H9 (cell line): ENCODE measurements around the gene PALD1. TPM values are rescaled to one million over a fixed set of nuclear protein-coding genes. Genes with fewer than 3 reads are reported as not detected.
A peak's percentile ranks its signal among the peaks of the same experiment; 100 is the strongest.

Experiments
- DNase-seq: peaks from one replicate; pipeline ENCODE4 v3.0.0-alpha.2; 2017
- H2AFZ ChIP-seq: one replicate; pipeline ENCODE4 v1.6.1; 2013; ENCODE audit warnings: mild to moderate bottlenecking, low read length, control low read depth, moderate library complexity
- H2AK5ac ChIP-seq: 2 replicates; pipeline ENCODE4 v1.6.1; 2013; ENCODE audit warnings: low read length, control low read depth, mixed read lengths; ENCODE audit not compliant: insufficient read length
- H2BK120ac ChIP-seq: one replicate; pipeline ENCODE4 v1.6.1; 2013; ENCODE audit warnings: low read depth, mild to moderate bottlenecking, low read length, control low read depth, inconsistent platforms; ENCODE audit not compliant: poor library complexity, severe bottlenecking
- H2BK12ac ChIP-seq: 2 replicates; pipeline ENCODE4 v1.6.1; 2013; ENCODE audit warnings: low read length, control low read depth, mixed read lengths, low read depth; ENCODE audit not compliant: insufficient read length
- H2BK15ac ChIP-seq: 2 replicates; pipeline ENCODE4 v1.6.1; 2013; ENCODE audit warnings: low read depth, low read length, control low read depth
- H2BK20ac ChIP-seq: one replicate; pipeline ENCODE4 v1.6.1; 2013; ENCODE audit warnings: low read depth, mild to moderate bottlenecking, low read length, control low read depth, inconsistent platforms; ENCODE audit not compliant: poor library complexity, severe bottlenecking
- H2BK5ac ChIP-seq: 2 replicates; pipeline ENCODE4 v1.6.1; 2013; ENCODE audit warnings: low read length, control low read depth, mixed read lengths; ENCODE audit not compliant: insufficient read length
- H3K14ac ChIP-seq: 2 replicates; pipeline ENCODE4 v1.6.1; 2013; ENCODE audit warnings: low read length, control low read depth; ENCODE audit not compliant: insufficient read depth
- H3K18ac ChIP-seq: 2 replicates; pipeline ENCODE4 v1.6.1; 2013; ENCODE audit warnings: low read depth, mild to moderate bottlenecking, mixed read lengths, low read length, control low read depth; ENCODE audit not compliant: insufficient read length
- H3K23ac ChIP-seq: 2 replicates; pipeline ENCODE4 v1.6.1; 2013; ENCODE audit warnings: low read length, control low read depth, mixed read lengths, low read depth; ENCODE audit not compliant: insufficient read length
- H3K23me2 ChIP-seq: 2 replicates; pipeline ENCODE4 v1.6.1; 2013; ENCODE audit warnings: low read depth, mild to moderate bottlenecking, mixed read lengths, low read length, control low read depth; ENCODE audit not compliant: insufficient read length, poor library complexity, severe bottlenecking
- H3K27ac ChIP-seq: 2 replicates; pipeline ENCODE4 v1.5.1; 2013; ENCODE audit warnings: low read length, control low read depth, mixed read lengths, low read depth; ENCODE audit not compliant: insufficient read length
- H3K27me3 ChIP-seq: 2 replicates; pipeline ENCODE4 v1.6.1; 2013; ENCODE audit warnings: low read length, control low read depth, inconsistent platforms; ENCODE audit not compliant: insufficient read depth
- H3K4ac ChIP-seq: 2 replicates; pipeline ENCODE4 v1.6.1; 2013; ENCODE audit warnings: low read depth, mild to moderate bottlenecking, control low read depth, inconsistent platforms, low read length, moderate library complexity
- H3K4me1 ChIP-seq: 2 replicates; pipeline ENCODE4 v1.6.1; 2013; ENCODE audit warnings: low read length, control low read depth, inconsistent platforms; ENCODE audit not compliant: insufficient read depth
- H3K4me2 ChIP-seq: 2 replicates; pipeline ENCODE4 v1.6.1; 2013; ENCODE audit warnings: low read length, control low read depth, mixed read lengths; ENCODE audit not compliant: insufficient read length, insufficient read depth
- H3K56ac ChIP-seq: 2 replicates; pipeline ENCODE4 v1.6.1; 2013; ENCODE audit warnings: low read depth, mild to moderate bottlenecking, mixed read lengths, low read length, control low read depth; ENCODE audit not compliant: insufficient read length
- H3K79me1 ChIP-seq: 2 replicates; pipeline ENCODE4 v1.6.1; 2013; ENCODE audit warnings: low read depth, mild to moderate bottlenecking, moderate library complexity, low read length, control low read depth, inconsistent platforms; ENCODE audit not compliant: insufficient read depth, poor library complexity, severe bottlenecking
- H3K79me2 ChIP-seq: 2 replicates; pipeline ENCODE4 v1.6.1; 2013; ENCODE audit warnings: low read length, control low read depth, inconsistent platforms; ENCODE audit not compliant: insufficient read depth
- H3K9ac ChIP-seq: 2 replicates; pipeline ENCODE4 v1.6.1; 2013; ENCODE audit warnings: low read length, control low read depth, mixed read lengths; ENCODE audit not compliant: insufficient read length; ENCODE audit errors: extremely low read depth
- H3K9me3 ChIP-seq: one replicate; pipeline ENCODE4 v1.6.1; 2013; ENCODE audit warnings: low read depth, low read length, inconsistent platforms; ENCODE audit not compliant: control insufficient read depth
- H3T11ph ChIP-seq: one replicate; pipeline ENCODE4 v1.6.1; 2013; ENCODE audit warnings: mild to moderate bottlenecking, low read length, control low read depth, inconsistent platforms
- H4K20me1 ChIP-seq: one replicate; pipeline ENCODE4 v1.6.1; 2013; ENCODE audit not compliant: control insufficient read depth, insufficient read length, insufficient read depth
- H4K5ac ChIP-seq: 2 replicates; pipeline ENCODE4 v1.6.1; 2013; ENCODE audit warnings: low read depth, mild to moderate bottlenecking, mixed read lengths, low read length, control low read depth; ENCODE audit not compliant: insufficient read length
- H4K8ac ChIP-seq: replicated peaks from 2 replicates; pipeline ENCODE4 v1.6.1; 2013; ENCODE audit warnings: low read length, control low read depth, mixed read lengths, low read depth; ENCODE audit not compliant: insufficient read length
- H4K91ac ChIP-seq: 2 replicates; pipeline ENCODE4 v1.6.1; 2013; ENCODE audit warnings: low read depth, mild to moderate bottlenecking, moderate library complexity, mixed read lengths, low read length, control low read depth; ENCODE audit not compliant: insufficient read length
- H3K27ac Mint-ChIP-seq, 3 experiments: 2 replicates in 2 of 3; 3 replicates in 1 of 3; pipeline ENCODE4 v1.8.0; 2020 to 2021; ENCODE audit warnings: mixed read lengths in 3 of 3, mild to moderate bottlenecking in 1 of 3, moderate library complexity in 1 of 3
- H3K27me3 Mint-ChIP-seq: 2 replicates; pipeline ENCODE4 v1.8.0; 2021; ENCODE audit warnings: low read depth, mild to moderate bottlenecking, moderate library complexity, mixed read lengths
- H3K36me3 Mint-ChIP-seq, 3 experiments: 2 replicates in 2 of 3; 3 replicates in 1 of 3; pipeline ENCODE4 v1.8.0; 2020 to 2021; ENCODE audit warnings: low read depth in 3 of 3, mixed read lengths in 3 of 3; ENCODE audit not compliant: insufficient read depth in 1 of 3
- H3K4me1 Mint-ChIP-seq, 2 experiments: 2 replicates each; pipeline ENCODE4 v1.8.0; 2020; ENCODE audit warnings: mixed read lengths in 2 of 2
- H3K4me3 Mint-ChIP-seq, 2 experiments: 2 replicates in 1 of 2; 3 replicates in 1 of 2; pipeline ENCODE4 v1.8.0; 2020 to 2021; ENCODE audit warnings: mild to moderate bottlenecking in 2 of 2, mixed read lengths in 2 of 2, moderate library complexity in 1 of 2
- H3K9me3 Mint-ChIP-seq, 2 experiments: 2 replicates in 1 of 2; 3 replicates in 1 of 2; pipeline ENCODE4 v1.8.0; 2020; ENCODE audit warnings: mild to moderate bottlenecking in 2 of 2, mixed read lengths in 2 of 2, moderate library complexity in 1 of 2
- CTCF ChIP-seq: fragments of 200-600 bp; sonication (generic); conservative IDR thresholded peaks from 3 replicates; pipeline ENCODE4 v1.8.0; 2021; ENCODE audit warnings: antibody characterized with exemption, mild to moderate bottlenecking
- WGBS: extraction: QIAGEN DNeasy Blood & Tissue Kit; methylation state at CpG from one replicate; pipeline ENCODE4 v1.1.7; 2013; ENCODE audit warnings: missing lambda C conversion rate, low lambda C conversion rate, mixed read lengths; ENCODE audit not compliant: insufficient read length; ENCODE audit errors: extremely low coverage; 5-methylcytosine and 5-hydroxymethylcytosine counted together
- total RNA-seq: library from RNA; stranded (reverse); gene quantifications from 2 replicates; pipeline ENCODE4 v1.2.1, GENCODE V29; 2021

The PALD1 gene
- total RNA-seq, 1 experiment from 2014 or later, result 21.1 TPM

DNA sequence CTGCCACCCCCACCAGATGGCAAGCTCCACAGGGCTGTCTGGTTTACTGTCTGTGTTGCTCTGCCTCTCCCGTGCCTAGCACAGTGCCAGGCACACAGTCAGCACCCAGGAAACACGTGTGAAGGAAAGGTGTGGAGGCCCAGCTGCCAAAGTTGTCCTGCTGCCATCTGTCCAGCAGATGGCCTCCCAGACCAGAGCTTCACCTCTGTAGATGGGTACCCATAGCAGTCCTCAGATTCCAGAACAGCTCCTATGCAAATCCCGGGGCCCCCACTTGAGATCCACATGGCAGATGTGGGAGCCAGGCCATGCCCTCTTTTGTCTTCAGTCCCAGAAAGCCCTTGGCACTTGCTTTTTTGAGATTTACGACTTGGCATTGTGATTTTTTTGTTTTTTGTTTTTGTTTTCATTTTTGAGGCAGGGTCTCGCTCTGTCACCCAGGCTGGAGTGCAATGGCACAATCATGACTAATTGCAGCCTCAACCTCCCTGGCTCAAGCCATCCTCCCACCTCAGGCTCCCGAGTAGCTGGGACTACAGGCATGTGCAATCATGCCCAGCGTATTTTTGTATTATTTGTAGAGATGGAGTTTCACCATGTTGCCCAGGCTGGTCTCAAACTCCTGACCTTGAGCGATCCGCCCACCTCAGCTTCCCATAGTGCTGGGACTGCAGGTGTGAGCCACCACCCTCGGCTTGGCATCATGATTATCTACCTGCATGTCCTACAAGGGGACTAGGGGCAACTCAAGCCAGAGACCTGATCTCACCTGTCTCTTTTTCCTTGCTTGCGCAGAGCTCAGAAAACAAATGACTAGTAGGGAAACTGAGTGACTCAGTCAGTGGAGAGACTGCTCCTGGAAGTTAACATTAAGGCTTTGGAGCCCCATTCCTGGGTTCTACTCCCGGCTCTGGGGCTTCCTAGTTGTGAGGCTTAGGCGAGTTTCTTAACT lies 16.9 kb upstream of the PALD1 start:
- Histone ChIP-seq H4K8ac (no peak overlapping the region), H3K14ac (no peak overlapping the region), H3K9me3 (no peaks in the 10 kb centered on the region), H3T11ph (no peak overlapping the region), H3K4ac (no peak overlapping the region), H3K27ac (no peak overlapping the region), H3K27me3 (peaks cover 10% of the 10 kb centered on the region; the same call in 1 of the 2 replicates), H3K56ac (no peak overlapping the region), H4K91ac (no peak overlapping the region), H3K9ac (no peak overlapping the region), H3K79me2 (no peaks in the 10 kb centered on the region), H2AK5ac (no peak overlapping the region), H3K4me1 (peaks cover 3% of the 10 kb centered on the region; the same call in 1 of the 2 replicates), H2BK20ac (no peak overlapping the region), H3K79me1 (no peaks in the 10 kb centered on the region), H3K18ac (no peak overlapping the region), H2BK12ac (no peak overlapping the region), H2BK5ac (no peak overlapping the region), H2BK120ac (no peak overlapping the region), H3K23me2 (peaks cover 14% of the 10 kb centered on the region), H4K20me1 (no peaks in the 10 kb centered on the region), H3K23ac (no peak overlapping the region), H2AFZ (no peak overlapping the region), H2BK15ac (no peak overlapping the region), H4K5ac (no peak overlapping the region), H3K4me2 (no peak overlapping the region)
- DNase-seq, result peak; percentile 75
- Mint-ChIP-seq H3K36me3 (peaks cover 0 to 8% (median 0%) of the 10 kb centered on the region in 3 experiments; a peak in 2 of 7 replicates), H3K4me3 (no peak overlapping the region), H3K4me1 (peaks cover 31 to 40% of the 10 kb centered on the region in 2 experiments), H3K27me3 (peaks cover 45% of the 10 kb centered on the region), H3K9me3 (no peaks in the 10 kb centered on the region; a peak in 1 of 5 replicates), H3K27ac (no peak overlapping the region; a peak in 2 of 7 replicates)
- WGBS, result no CpG with 5 or more reads among the region's 13 CpGs
- TF ChIP-seq CTCF, result peak; percentile 90
